Measurements from ENCODE around the gene TMEM144. TPM values are rescaled to one million over a fixed set of nuclear protein-coding genes. Genes with fewer than 3 reads are reported as not detected.
"Not testable (repeated sequence)": the region's sequence is repeated elsewhere in the genome, so short reads cannot be mapped to it uniquely, and the experiment has no call there.

TMEM144 gene
- total RNA-seq, 1 experiment from 2014 or later: 7.9 TPM

- DNase-seq (ENCODE audit: low read depth): no peak
Measured at GRCh38 chr4:158190718-158191117, 19.6 kb upstream of the TMEM144 start.

GRCh38 chr4:158192439-158193158, 17.7 kb upstream of the TMEM144 start:
- no peak for DNase-seq (ENCODE audit: low read depth)

- peak; percentile 54 for DNase-seq (ENCODE audit: low read depth)
Measured at GRCh38 chr4:158193171-158193749, 17.0 kb upstream of the TMEM144 start.

- DNase-seq (ENCODE audit: low read depth): no peak
Measured at GRCh38 chr4:158195297-158195696, 15.0 kb upstream of the TMEM144 start.

- DNase-seq (ENCODE audit: low read depth): no peak
Measured at GRCh38 chr4:158197194-158197776, 13.0 kb upstream of the TMEM144 start.

- no peak for DNase-seq (ENCODE audit: low read depth)
Measured at GRCh38 chr4:158200214-158200613, 10.1 kb upstream of the TMEM144 start.

- no peak for DNase-seq (ENCODE audit: low read depth)
Measured at GRCh38 chr4:158201322-158201721, 9.0 kb upstream of the TMEM144 start.

- DNase-seq (ENCODE audit: low read depth): no peak
Measured at GRCh38 chr4:158201876-158202275, 8.4 kb upstream of the TMEM144 start.

GRCh38 chr4:158202481-158202880, 7.8 kb upstream of the TMEM144 start:
- DNase-seq (ENCODE audit: low read depth): no peak

- DNase-seq (ENCODE audit: low read depth): no peak
Measured at GRCh38 chr4:158203436-158203835, 6.8 kb upstream of the TMEM144 start.

- DNase-seq (ENCODE audit: low read depth): no peak
Measured at GRCh38 chr4:158203929-158204328, 6.4 kb upstream of the TMEM144 start.

- DNase-seq (ENCODE audit: low read depth): no peak
Measured at GRCh38 chr4:158208963-158209640, 1.2 kb upstream of the TMEM144 start.

- no peak for DNase-seq (ENCODE audit: low read depth)
Measured at GRCh38 chr4:158211222-158211621, 936 bp downstream of the TMEM144 start.

GRCh38 chr4:158213466-158213865, 3.2 kb downstream of the TMEM144 start:
- DNase-seq (ENCODE audit: low read depth): no peak

GRCh38 chr4:158214856-158215255, 4.6 kb downstream of the TMEM144 start:
- no peak for DNase-seq (ENCODE audit: low read depth)

GRCh38 chr4:158217763-158218162, 7.5 kb downstream of the TMEM144 start:
- DNase-seq (ENCODE audit: low read depth): no peak

- no peak for DNase-seq (ENCODE audit: low read depth)
Measured at GRCh38 chr4:158219623-158220022, 9.3 kb downstream of the TMEM144 start.

- DNase-seq (ENCODE audit: low read depth): not testable (repeated sequence)
Measured at GRCh38 chr4:158224318-158224717, 14.0 kb downstream of the TMEM144 start.

- not testable (repeated sequence) for DNase-seq (ENCODE audit: low read depth)
Measured at GRCh38 chr4:158224999-158225398, 14.7 kb downstream of the TMEM144 start.

- not testable (repeated sequence) for DNase-seq (ENCODE audit: low read depth)
Measured at GRCh38 chr4:158227880-158228279, 17.6 kb downstream of the TMEM144 start.

- DNase-seq (ENCODE audit: low read depth): not testable (repeated sequence)
Measured at GRCh38 chr4:158228399-158228798, 18.1 kb downstream of the TMEM144 start.

GRCh38 chr4:158229768-158230167, 19.5 kb downstream of the TMEM144 start:
- no peak for DNase-seq (ENCODE audit: low read depth)
